RWPE2 (cell line): Measurements from ENCODE around the gene METTL16.

Source experiments
- ATAC-seq: fragments of 200-7000 bp; cut with Tn5 transposase; 3 replicates; pipeline ENCODE4 v1.9.1; 2021; ENCODE audit warnings: low read depth
- DNase-seq: peaks from one replicate; pipeline ENCODE4 v3.0.0-alpha.2; 2020; ENCODE audit warnings: low spot score
- H3K27ac ChIP-seq: fragments of 450-650 bp; 2 replicates; pipeline ENCODE4 v1.5.1; 2017; ENCODE audit warnings: mild to moderate bottlenecking; ENCODE audit not compliant: poor library complexity, severe bottlenecking
- H3K27me3 ChIP-seq: fragments of 250-450 bp; sonication (Bioruptor Pico); 2 replicates; pipeline ENCODE4 v1.5.1; 2021; ENCODE audit warnings: mild to moderate bottlenecking, moderate library complexity; ENCODE audit not compliant: insufficient read depth, poor library complexity, severe bottlenecking
- H3K36me3 ChIP-seq: fragments of 250-450 bp; sonication (Bioruptor Pico); 2 replicates; pipeline ENCODE4 v1.5.1; 2020; ENCODE audit warnings: low read depth, mild to moderate bottlenecking, moderate library complexity
- H3K4me1 ChIP-seq: fragments of 250-450 bp; sonication (Bioruptor Pico); 2 replicates; pipeline ENCODE4 v1.5.1; 2021; ENCODE audit warnings: mild to moderate bottlenecking, moderate library complexity; ENCODE audit not compliant: insufficient read depth, poor library complexity, severe bottlenecking
- H3K4me3 ChIP-seq: fragments of 250-450 bp; sonication (Bioruptor Pico); 2 replicates; pipeline ENCODE4 v1.5.1; 2021; ENCODE audit warnings: mild to moderate bottlenecking, moderate library complexity; ENCODE audit not compliant: severe bottlenecking
- H3K9me3 ChIP-seq: fragments of 250-450 bp; sonication (Bioruptor Pico); 2 replicates; pipeline ENCODE4 v1.5.1; 2021; ENCODE audit warnings: mild to moderate bottlenecking, moderate library complexity; ENCODE audit not compliant: severe bottlenecking
- CTCF ChIP-seq: fragments of 450-650 bp; IDR thresholded peaks from one replicate; pipeline ENCODE4 v1.5.1; 2017; ENCODE audit warnings: mild to moderate bottlenecking, moderate library complexity; ENCODE audit not compliant: poor library complexity, severe bottlenecking

METTL16 gene

GRCh38 chr17:2374549-2375285 lies 137.0 kb downstream of the METTL16 start:
- Histone ChIP-seq H3K4me1 (no peaks in the 10 kb centered on the region), H3K27ac (no peak overlapping the region), H3K27me3 (no peaks in the 10 kb centered on the region), H3K9me3 (no peaks in the 10 kb centered on the region), H3K4me3 (no peak overlapping the region), H3K36me3 (peaks cover 26% of the 10 kb centered on the region)
- peak; percentile 11; the same call in 1 of the 3 replicates for ATAC-seq
- no peak for TF ChIP-seq CTCF
- no peak for DNase-seq

DNA sequence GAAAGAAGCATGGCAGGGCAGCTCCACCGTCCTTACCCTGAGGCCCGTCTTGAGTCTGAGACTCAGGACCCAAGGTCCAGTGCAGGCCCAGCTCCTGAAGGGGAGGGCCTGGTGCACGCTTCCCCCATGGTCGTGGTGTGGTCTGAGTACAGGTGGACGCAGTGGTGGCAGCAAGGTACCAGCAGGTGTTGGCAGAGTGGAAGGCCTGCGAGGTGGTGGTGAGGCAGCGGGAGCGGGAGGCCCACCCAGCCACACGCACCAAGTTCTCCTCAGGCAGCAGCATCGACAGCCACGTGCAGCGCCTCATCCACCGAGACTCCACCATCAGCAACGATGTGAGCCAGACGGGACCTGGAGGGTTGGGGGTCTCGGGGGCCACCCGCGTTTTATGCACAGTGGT lies 138.5 kb downstream of the METTL16 start:
- no peak overlapping the region for H3K4me3 ChIP-seq
- H3K9me3 ChIP-seq = no peaks in the 10 kb centered on the region
- H3K27me3 ChIP-seq = no peaks in the 10 kb centered on the region
- H3K27ac ChIP-seq = no peak overlapping the region
- peaks cover 24% of the 10 kb centered on the region for H3K36me3 ChIP-seq
- DNase-seq (no peak), ATAC-seq (no peak)
- no peaks in the 10 kb centered on the region for H3K4me1 ChIP-seq
- no peak for TF ChIP-seq CTCF

- ATAC-seq = no peak
- Histone ChIP-seq H3K36me3 (peaks cover 24% of the 10 kb centered on the region), H3K27ac (no peak overlapping the region), H3K27me3 (no peaks in the 10 kb centered on the region), H3K9me3 (no peaks in the 10 kb centered on the region), H3K4me1 (no peaks in the 10 kb centered on the region), H3K4me3 (no peak overlapping the region)
- DNase-seq = no peak
- no peak for TF ChIP-seq CTCF
Observed at GRCh38 chr17:2372681-2373080, 139.0 kb downstream of the METTL16 start.

GRCh38 chr17:2372180-2372579 lies 139.5 kb downstream of the METTL16 start:
- no peaks in the 10 kb centered on the region for H3K4me1 ChIP-seq
- no peaks in the 10 kb centered on the region for H3K27me3 ChIP-seq
- no peak overlapping the region for H3K27ac ChIP-seq
- H3K9me3 ChIP-seq = no peaks in the 10 kb centered on the region
- no peak for DNase-seq
- no peak for ATAC-seq
- H3K36me3 ChIP-seq = peaks cover 23% of the 10 kb centered on the region
- TF ChIP-seq CTCF = no peak
- no peak overlapping the region for H3K4me3 ChIP-seq
